Stimulated activated CD8-positive, alpha-beta memory T cell treated with anti-CD3 and anti-CD28 coated beads, Interleukin-15, amount 100 ng/mL, for 4 hours (primary cell): ENCODE measurements around the gene DBNL.

ENCODE experiments used
- DNase-seq, 2 donors: peaks; one replicate each; pipeline ENCODE4 v3.0.0-alpha.2; 2020; ENCODE audit warnings: low read depth in 2 of 2

Gene DBNL

DNA sequence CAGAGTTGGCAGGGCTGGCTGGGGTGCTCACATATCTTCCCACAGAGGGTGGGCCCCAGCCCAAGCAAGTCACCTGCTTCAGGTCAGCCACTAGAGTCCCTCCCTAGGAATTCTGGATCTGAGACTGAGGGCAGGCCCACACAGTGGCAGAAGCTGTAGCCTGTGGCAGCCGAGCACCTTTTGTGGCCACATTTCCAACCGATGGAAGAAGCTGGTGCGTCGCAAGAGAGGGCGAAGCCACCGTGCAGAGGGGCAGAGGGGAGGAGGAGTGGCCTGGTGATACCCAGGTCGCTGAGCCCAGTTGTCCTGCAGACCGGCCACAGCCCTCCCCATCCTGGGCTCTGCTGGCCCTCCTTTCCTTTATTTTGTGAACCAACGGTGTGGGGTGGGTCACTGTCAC, 32.6 kb downstream of the DBNL start:
- no peak for DNase-seq

DNA sequence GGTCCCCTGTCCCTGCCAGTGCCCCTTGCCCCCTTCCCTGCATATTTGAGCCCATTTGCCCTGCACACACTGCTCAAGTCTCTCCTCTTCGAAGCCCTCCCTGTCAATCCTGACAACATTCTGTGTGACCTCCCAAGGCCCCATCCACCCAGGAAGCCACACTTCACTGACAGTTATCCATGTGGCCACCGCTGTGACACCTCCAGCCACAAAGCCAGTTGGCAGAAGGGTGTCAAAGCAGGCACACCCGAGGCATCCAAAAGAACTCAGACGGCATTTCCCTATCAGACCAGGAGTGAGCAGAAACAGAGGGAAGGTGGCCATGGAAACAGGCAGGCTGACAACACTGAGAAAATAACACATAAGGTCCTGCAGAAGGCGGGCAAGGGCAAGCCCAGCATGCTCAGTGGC, 33.2 kb downstream of the DBNL start:
- DNase-seq: no peak

DNA sequence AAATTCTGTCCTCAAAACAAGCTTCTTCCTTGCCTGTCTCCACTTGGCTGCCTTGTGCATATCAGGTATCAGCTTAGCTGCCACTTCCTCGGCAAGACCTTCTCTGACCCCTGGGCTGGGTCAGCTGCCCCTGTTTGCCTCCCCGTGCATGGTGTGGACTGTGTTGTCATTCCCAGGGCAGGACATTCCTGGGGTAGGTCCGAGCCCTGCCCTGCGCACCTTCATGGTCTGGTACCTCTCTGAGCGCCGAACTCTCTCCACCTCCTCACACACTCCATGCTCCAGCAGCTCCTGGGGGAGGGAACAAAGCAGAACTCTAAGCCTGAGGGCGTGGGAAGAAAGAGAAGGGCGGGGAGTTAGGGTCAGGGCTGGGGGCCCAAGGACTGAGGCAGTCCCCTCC, 34.0 kb downstream of the DBNL start:
- DNase-seq: no peak

DNA sequence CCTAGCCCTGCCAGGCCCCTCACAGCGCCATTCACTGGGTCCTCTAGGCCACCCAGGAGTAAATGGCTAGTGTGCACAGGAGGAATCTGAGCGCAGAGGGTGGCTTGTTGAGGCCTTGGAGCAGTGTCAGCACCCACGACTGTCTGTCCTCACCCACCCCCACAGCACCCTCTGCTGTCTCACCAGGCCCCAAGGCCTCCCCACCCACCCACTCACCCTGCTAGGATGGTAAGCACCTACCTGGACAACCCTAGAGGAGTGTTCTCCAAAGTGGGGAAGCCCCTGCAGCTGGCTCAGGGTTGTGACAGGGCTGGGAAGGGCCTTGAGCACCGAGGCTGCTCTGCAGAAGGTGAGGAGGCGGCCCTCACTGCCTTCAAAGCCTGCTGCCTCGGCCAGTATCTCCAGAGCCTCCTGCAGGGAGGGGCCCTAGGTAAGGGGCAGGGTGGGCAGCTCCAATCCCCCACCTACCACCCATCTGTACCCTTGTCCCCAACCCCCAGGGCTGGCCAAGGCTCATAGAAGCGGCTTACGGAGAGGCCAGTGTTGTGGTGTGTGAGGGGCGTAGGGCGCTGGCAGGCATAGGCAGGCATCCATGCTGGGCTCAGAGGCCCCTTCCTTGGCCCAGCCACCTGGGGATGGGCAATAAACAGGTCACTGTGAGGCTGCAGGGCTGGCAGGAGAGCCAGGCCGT, 35.0 kb downstream of the DBNL start:
- no peak for DNase-seq

DNA sequence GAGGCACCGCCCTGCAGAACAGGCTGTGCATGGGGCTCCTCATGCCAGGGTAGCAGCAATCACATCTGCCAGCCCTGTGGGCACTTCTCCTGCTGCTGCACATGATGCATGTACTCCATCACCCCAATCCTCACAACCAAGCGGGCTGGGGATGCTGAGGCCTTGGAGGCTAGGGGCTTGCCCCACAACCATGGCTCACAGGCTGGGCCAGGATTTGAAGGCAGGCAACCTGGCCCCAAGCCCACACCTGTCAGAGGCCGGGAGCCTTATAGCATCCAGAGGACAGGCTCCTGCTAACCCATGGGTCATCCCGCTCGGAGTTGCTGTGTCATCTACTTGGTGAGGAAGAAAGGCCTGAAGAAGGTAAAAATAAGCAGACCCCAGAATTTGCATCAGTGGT, 35.6 kb downstream of the DBNL start:
- no peak for DNase-seq

DNA sequence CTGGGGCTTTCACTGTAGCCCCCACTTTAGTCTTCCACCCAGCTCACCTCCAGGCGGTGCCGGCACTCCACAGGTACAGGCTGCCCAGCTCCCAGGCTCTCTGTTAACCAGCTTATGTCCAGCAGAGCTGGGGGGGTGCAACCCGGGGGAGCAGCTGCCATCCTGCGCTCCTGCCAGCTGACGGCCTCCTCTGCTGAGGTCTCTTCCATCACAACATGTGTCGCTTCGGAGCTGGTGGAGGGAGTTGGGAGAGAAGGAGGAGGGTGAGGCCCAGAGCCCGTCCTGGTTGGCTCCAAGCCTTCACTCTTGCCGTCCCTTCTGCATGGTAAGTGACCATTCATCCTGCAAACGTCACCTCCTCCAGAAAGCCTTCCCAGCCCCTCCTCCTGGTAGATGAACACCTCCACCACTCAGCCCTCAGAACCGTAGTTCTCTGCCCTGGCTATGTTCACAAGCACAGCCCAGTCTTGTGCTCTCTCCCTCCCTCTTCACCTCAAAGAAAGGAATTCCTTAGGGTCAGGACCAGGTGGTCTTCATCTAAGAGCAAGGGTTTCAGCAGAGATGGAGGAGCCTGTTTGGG, 36.3 kb downstream of the DBNL start:
- DNase-seq: no peak

DNA sequence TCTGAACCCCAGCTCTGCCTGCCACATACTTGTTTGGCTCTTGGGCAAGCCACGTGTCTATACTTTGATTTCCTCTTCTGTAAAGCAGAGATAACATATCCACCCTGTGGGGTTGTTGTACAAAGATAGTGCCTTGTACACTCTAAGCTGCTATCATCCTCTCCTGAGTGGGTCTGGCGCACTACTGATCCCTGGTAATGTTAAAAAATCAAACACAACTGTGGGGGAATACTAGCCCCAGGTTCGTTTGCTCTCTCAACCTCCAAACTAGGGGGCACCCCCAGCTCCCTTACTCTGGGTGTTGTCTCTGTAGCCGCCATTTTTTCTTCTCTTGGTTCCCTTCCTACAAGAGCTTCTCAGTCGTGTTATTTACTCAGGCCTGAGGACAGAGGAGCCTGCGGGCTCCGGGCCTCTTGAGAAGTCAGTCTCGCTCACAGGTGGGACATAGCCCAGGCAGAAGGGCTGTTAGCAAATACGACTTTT, 36.8 kb downstream of the DBNL start:
- no peak for DNase-seq

DNA sequence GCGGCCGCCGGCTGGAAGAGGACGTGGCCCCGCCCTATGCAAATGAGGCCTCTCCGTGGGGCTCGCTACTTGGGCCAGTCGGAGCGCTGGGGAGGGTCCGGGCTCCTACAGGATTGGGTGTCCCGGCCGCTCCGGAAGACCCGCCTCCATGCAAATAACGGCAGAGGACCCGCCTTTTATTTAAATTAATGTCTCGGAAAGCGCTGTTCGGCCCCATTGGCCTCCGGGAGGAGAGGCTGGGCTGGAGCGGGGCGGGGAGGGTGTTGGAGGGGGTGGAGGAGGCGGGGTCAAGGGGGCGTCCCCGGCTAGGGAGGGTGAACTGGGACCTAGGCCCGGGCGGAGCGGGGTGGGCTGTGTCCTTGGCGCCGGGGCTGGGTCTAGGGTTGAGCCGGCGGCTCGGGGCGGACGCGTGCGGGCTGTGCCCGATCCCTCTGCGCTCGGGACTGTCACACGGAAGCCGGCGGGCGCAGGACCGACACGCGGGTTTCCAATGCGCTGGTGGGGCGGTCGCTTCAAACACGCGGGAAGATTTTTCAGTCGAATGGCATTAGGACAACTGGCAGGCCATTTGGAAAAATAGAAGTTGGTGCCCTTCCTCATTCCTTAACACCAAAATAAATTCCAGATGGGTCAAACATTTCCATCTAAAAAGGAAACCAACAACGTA, 38.2 kb downstream of the DBNL start:
- DNase-seq: peak; percentile 96 to 97

DNA sequence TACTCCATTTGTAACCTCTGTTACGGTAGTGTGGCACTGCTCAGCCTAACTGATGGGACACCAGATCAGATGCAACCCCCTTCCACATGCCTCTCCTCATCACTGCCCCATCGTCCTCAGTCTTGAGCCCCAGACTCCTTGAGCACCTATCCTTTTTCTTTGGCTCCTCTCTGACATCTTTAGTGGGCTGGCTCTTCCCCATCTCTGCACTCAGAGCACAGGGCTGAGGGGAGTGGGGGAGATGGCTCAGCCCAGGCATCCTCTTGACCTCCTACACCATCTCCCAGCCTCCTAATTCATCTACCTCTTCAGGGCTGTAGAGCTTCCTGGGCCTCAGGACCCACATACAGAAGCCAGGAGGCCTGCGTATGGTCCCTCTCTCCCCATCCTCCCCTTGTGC, 39.3 kb downstream of the DBNL start:
- no peak for DNase-seq

DNA sequence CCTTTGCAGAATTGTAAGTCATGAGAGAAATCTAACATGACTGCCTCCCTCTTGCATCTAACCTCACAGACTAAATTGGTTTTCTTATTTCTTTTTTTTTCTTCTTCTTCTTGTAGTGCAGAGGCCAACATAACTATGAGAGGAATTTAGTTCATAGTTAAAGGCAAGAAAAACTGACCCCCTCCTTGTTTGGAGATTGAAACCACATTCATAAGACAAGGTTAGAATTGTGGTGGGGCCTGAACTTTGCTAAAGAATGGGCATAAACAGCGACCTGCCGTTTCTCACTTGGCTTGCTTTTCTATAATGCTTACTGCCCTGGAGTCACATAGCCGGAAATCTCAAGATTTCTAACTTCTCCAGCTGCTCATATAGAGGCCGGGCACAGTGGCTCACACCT, 40.2 kb downstream of the DBNL start:
- DNase-seq: no peak

DNA sequence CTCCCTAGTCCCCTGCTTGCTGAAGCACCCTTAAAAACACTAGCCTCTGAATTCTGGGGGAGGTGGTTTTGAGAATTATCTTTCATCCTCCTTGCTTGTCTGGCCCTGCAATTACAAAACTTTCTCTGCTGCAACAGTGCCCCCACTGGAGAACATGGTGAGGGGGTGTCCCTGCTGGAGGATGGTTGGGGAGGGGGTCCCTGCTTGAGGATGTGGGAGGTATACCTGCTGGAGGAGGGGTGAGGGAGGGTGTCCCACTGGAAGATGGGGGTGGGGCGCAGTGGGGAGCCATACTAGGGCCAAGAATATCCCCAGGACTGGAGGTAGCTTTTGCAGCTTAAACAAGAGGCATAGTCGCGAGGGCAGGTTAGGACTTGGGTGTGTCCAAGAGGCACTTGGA, 41.0 kb downstream of the DBNL start:
- DNase-seq: no peak

DNA sequence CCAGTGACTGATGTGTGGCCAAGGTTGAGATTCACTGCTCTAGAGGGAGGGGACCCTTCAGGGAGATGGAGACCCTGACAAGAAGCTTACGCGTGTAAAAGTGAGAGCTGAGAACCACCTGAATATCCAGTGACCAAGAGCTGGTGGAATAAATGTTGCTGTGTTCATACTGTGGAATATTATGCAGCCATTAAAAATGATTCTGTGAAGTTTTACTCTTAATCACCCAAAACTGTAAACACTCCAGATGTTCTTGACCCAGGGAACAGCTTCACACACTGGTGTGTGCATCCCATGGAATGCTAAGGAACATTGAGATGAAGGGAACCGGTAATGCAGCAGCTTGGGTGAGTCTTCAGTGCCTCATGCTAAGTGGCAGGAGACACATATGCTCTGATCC, 42.1 kb downstream of the DBNL start:
- no peak for DNase-seq

DNA sequence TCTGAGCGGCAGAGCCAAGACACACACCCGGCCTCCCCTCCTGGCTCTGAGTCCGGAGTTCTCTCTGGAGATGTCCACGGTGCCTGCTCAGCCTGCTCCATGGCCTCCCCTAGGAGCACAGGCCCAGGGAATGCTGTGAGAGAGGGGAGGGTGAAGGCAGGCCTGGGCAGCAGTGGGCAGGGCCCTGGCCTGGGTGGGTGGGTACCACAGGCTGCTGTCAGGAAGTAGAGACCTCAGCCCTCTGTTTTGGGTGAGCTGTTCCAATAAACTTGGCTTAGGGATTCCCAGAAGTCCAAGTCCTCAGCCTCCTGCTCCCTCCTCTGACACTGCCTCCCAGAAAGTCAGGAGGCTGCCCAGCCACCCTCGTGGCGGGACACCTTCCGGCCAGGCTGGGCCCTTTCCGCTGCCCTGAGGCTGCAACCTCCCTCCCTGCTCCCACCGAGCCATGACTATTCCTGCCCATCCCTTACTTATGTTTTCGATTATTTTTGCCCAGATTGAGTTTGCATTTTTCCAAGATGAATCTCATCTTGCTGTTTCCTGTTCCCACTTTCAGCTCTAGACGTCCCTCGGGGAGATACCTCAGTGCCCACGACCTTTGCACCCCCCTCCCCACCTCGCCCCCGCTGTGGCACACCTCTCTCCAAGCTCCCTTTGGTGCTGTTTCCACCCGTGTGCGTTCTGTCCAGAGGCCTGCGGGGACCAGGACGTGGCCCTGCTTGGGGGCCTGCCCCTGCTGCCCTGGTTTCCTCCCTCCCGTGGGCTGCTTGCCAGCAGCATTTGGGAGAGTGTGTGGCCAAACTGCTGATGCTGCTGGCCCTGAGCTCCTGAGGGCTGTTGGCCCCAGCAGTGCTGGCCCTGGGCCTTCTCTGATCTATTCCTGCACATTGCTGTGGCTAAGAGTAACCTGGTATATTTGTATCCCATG, 43.7 kb downstream of the DBNL start:
- DNase-seq: no peak

DNA sequence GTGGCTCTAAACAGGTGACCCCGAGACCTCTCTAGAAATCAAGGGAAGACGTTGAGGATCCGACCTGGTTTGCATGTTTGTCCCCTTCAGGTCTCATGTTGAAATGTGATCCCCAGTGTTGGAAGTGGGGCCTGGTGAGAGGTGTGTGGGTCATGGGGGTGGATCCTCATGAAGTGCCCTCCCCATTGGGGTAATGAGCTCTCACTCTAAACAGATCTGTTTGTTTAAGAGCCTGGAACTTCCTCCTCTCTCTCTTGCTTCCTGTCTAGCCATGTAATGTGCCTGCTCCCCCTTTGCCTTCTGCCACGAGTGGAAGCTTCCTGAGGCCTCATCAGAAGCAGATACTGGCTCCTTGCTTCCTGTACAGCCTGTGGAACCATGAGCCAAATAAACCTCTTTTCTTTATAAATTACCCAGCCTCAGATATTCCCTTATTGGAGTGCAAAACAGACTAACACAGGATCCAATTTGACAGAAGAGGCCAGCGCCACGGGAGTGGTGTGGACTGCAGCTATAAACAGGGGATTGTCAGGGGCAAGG, 48.7 kb downstream of the DBNL start:
- no peak for DNase-seq

DNA sequence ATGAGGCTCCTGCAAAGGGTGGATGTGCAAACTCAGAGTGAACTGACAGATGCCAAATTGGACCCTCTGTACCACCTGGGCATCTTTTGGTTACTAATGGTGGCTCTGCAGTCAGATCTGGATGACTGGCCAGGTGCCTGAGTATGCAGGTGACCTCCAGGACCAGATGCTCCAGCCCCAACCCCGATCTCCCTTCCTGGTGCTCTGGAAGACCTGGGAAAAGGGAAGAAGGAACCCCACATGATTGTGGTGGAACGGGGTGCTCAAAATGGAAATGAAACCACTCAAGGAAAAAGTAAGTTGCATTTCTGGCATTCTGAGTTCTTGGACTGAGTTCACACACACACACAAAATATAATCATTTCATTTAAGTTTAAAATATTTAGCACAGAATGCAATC, 49.9 kb downstream of the DBNL start:
- DNase-seq: no peak

DNA sequence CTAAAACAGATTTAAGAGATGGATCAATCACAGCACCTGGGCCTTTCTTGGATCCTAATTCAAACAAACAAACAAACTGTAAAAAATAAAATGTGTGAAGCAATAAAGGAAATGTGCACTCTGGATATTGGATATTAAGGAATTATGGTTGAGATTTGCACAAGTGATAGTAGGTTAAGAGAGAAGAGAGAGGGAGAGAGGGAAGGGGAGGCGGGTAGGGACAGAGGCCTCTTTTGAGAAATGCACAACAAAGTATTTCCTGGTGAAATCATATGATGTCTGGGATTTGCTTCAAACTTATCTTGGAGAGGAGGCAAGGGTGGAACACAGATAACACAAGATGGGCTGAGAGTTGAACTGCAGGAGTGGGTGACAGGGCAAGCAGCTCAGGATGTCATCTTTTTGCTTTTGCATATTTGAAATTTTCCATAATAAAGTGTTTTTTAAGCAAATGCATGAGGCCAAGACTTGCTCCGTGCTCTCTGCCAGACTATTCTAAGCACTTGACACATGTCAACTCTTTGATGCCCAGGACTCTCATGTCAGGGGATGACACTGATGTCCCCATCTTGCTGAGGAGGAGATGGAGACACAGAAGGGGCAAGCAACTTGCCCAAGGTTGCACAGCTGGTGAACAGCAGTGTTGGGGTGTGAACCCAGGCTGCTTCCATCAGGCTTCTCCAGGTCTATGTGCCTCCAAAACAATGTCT, 50.5 kb downstream of the DBNL start:
- DNase-seq: no peak

DNA sequence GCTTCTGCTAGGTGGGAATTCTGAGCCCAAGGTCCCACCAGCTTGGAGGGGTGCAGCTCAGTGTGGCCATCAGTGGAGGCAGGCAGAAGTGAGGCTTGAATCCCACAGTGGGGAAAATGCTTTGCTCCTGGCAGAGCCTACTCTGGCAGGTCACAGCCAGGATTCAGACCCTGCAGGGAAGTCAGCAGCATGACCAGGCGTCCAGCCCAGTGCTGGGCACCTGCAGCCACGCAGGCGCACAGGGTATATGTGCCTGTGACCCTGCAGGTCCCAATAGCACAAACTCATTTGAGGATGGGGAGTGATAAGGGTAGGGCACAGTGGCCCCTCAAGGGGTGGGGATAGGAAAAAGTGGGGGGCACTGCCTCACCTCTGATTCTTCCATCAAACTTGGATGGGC, 51.3 kb downstream of the DBNL start:
- no peak for DNase-seq

DNA sequence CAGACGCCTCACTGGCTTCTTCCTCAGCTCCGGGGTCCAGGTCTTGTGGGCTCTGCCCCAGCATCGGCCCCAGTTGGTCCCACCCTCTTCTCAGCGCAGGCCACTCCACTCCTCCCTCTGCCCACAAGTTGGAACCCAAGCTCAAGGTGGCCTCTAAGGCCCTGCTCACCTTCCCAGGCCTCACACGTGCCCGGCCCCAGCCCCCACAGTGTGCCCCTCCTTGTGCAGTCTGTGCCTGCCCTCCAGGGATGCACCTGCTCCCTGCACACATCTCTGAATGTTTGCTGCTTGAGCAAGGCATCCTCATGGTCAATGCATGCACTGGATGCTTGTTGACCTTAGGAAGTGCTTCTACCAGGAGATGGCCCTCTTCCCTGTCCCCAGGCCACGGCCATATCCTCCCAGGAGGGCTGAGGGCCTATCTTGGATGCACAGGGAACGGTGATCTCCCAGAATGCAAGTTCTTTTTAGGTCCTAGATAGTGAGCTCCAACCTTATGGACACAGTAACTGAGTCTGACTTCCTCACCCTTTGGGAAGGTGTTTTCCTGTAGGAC, 51.9 kb downstream of the DBNL start:
- no peak for DNase-seq

DNA sequence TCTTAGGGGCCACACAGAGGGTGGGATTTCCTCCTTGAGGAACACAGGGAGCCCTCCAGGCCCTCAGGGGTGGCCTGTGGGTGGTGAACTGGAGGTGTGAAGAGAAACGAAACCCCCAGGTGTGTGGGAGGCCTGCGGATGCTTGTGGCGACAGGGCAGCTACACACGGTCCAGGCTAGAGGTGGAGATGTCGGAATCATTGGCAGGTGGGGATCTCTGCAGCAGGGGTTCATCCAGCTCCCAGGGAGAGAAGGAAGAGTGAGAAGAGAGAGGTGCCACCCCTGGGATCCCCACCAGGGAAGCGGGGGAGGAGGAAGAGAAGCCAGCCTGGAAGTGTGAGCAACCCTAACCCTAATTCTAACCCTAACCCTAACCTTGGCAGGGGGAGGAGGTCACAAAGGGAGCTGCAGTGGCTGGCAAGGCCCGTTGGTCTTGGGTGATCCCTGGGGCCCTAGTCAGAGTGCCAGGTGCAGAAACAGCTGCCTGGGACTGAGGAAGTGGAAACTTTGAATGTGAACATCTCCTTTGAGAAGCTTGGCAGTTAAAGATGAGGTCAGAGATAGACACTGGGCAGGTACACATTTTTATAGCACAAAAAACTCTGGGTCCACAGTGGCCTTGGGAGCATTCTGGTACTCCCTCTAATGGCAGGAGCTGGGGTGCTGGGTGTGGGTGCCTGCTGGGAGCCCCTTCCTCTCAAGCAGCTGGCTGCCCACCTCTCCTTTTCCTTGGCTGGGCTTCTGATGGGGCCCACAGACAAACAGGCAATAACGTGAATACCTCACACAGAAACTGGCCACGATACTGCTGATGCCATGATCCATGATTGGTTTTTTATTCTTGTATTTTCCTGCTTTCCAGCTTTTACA, 52.8 kb downstream of the DBNL start:
- DNase-seq: no peak
